Heart left ventricle (tissue), 16 donors: ENCODE measurements around the gene BCR. TPM values are rescaled to one million over a fixed set of nuclear protein-coding genes. Genes with fewer than 3 reads are reported as not detected.

Experiments used
- ATAC-seq, 4 donors: fragments of 200-7000 bp; cut with Tn5 transposase; one replicate each; pipeline ENCODE4 v1.9.1; 2020 to 2022; ENCODE audit warnings: moderate library complexity in 4 of 4, mild to moderate bottlenecking in 3 of 4, moderate number of reproducible peaks in 1 of 4
- DNase-seq, 5 donors: peaks; one replicate each; pipeline ENCODE4 v3.0.0-alpha.2; 2020
- H3K27ac ChIP-seq, 12 donors: fragments of 200-600 bp; sonication (generic) in 4 of 12; one replicate each; pipeline versions ENCODE4 v1.5.0 to v1.8.0; 2016 to 2022; ENCODE audit warnings: mild to moderate bottlenecking in 2 of 12
- H3K27me3 ChIP-seq, 9 donors: fragments of 200-600 bp; sonication (generic) in 2 of 9; one replicate each; pipeline versions ENCODE4 v1.5.1 to v1.8.0; 2016 to 2022; ENCODE audit warnings: mild to moderate bottlenecking in 3 of 9
- H3K36me3 ChIP-seq, 9 donors: fragments of 200-600 bp; sonication (generic) in 2 of 9; one replicate each; pipeline versions ENCODE4 v1.5.0 to v1.8.0; 2018 to 2022; ENCODE audit warnings: mild to moderate bottlenecking in 2 of 9
- H3K4me1 ChIP-seq, 12 donors: fragments of 200-600 bp; sonication (generic) in 4 of 12; one replicate each; pipeline versions ENCODE4 v1.5.0 to v1.8.0; 2016 to 2022; ENCODE audit warnings: mild to moderate bottlenecking in 3 of 12
- H3K4me3 ChIP-seq, 12 donors: fragments of 200-600 bp; sonication (generic) in 4 of 12; one replicate each; pipeline versions ENCODE4 v1.5.0 to v1.8.0; 2017 to 2022; ENCODE audit warnings: mild to moderate bottlenecking in 9 of 12, moderate library complexity in 4 of 12
- H3K9me3 ChIP-seq, 12 donors: fragments of 200-600 bp; sonication (generic) in 4 of 12; one replicate each; pipeline versions ENCODE4 v1.5.0 to v1.8.0; 2016 to 2022; ENCODE audit warnings: mild to moderate bottlenecking in 1 of 12
- CTCF ChIP-seq, 12 donors: fragments of 200-600 bp; sonication (generic) in 4 of 12; IDR thresholded peaks; one replicate each; pipeline versions ENCODE4 v1.5.0 to v1.8.0; 2018 to 2022; ENCODE audit warnings: antibody characterized with exemption in 12 of 12, mild to moderate bottlenecking in 5 of 12
- POLR2A ChIP-seq, 2 donors: fragments of 450-650 bp; IDR thresholded peaks; one replicate each; pipeline ENCODE4 v1.6.1; 2017; ENCODE audit warnings: antibody characterized with exemption in 2 of 2, mild to moderate bottlenecking in 2 of 2, moderate library complexity in 2 of 2
- WGBS, 4 donors: extraction: QIAGEN DNeasy Blood & Tissue Kit in 2 of 4; methylation state at CpG; one replicate each; pipeline versions ENCODE4 v1.1.5 to v1.1.7; 2013 to 2018; 5-methylcytosine and 5-hydroxymethylcytosine counted together
- intact Hi-C, 10 donors: fragments of 100-400 bp; cut with DNase I; formaldehyde crosslinking; loops; one replicate each; pipeline versions ENCODE4 v1.11.1 to v1.14.2; 2022
- polyA plus RNA-seq, 2 donors: library from polyadenylated mRNA; stranded (reverse); fragments of 200-250 nt; gene quantifications; one replicate each; pipeline ENCODE4 v1.2.3, GENCODE V29; 2013
- total RNA-seq, 9 donors: library from RNA; depleted of rRNA in 2 of 9; stranded (reverse); fragments of >200 nt in 2 of 9; fragmentation: NEBNext Ultra II Directional in 3 of 9; extraction: Animal tissue kit (Norgen Biotek cat#: 25700) in 3 of 9; gene quantifications; one replicate each; pipeline versions ENCODE4 v1.1.0 to v1.2.4, GENCODE V29; 2016 to 2023
- donor health status: ischemic (EF 13 %, LVEDD 7.1; RV severe dilation, severe dysfunction).
- donor health status: healthy with polysubstance abuse.
- donor health status: DM: no; HTN: yes; CAD: no.
- donor health status: DM: no; HTN: no; CAD: no.
- donor health status: ischemic (EF 25% LVEDD 6.9; RV normal size, moderate dysfunction).
- donor health status: ischemic (EF 25% LVEDD 5.7; RV mildly dilated, moderate dysfunction).
- donor health status: healthy.
- donor health status: DM: yes; HTN: yes; CAD: no.
- donor health status: ischemic (EF 35%, LVEDD 5.7; RV mildly dilated, moderate dysfunction).
- donor health status: nonischemic (EF 11% LVEDD 7.7; RV severe dilation, severe dysfunction).
- donor health status: DM: yes; HTN: yes; CAD: no.
- donor health status: PGD.
- donor health status: ischemic (EF 29% LVEDD 5.4; RV normal size, mild dysfunction).
- donor health status: nonischemic (EF 23%, LVEDD 6.1; RV moderate dilation, normal function).

BCR gene
- total and polyA plus RNA-seq, 11 donors = 12.6 to 51.1 (median 28.7) TPM

GRCh38 chr22:23272834-23273233 lies 92.5 kb downstream of the BCR start:
- no peaks in the 10 kb centered on the region for H3K27me3 ChIP-seq
- DNase-seq (no peak), ATAC-seq (no peak)
- H3K4me3 ChIP-seq = no peak overlapping the region
- H3K9me3 ChIP-seq = no peaks in the 10 kb centered on the region
- intact Hi-C loops = loop anchor here in 2 of 10 donors (5.0 to 10.0 kb wide), 2 partner anchors 36 to 48 kb away; no protein-coding TSS in a partner anchor
- peaks cover 0 to 83% (median 64%) of the 10 kb centered on the region in 9 donors for H3K36me3 ChIP-seq
- WGBS, 4 donors = 92 to 95% (median 93%) methylated on average over 11 of the region's 11 CpGs
- H3K4me1 ChIP-seq = no peaks in the 10 kb centered on the region
- TF ChIP-seq CTCF (IDR thresholded peaks at IDR 0.05) (no peak), POLR2A (IDR thresholded peaks at IDR 0.05) (no peak)
- no peak overlapping the region for H3K27ac ChIP-seq

GRCh38 chr22:23273445-23274145 lies 93.3 kb downstream of the BCR start:
- H3K36me3 ChIP-seq = peaks cover 0 to 83% (median 59%) of the 10 kb centered on the region in 9 donors
- H3K4me1 ChIP-seq = peaks cover 0 to 4% (median 3%) of the 10 kb centered on the region in 12 donors
- H3K27ac ChIP-seq = no peak overlapping the region
- DNase-seq (no peak), ATAC-seq (no peak)
- WGBS, 4 donors = 91 to 97% (median 95%) methylated on average over 9 to 10 of the region's 10 CpGs
- H3K27me3 ChIP-seq = no peaks in the 10 kb centered on the region
- H3K9me3 ChIP-seq = no peaks in the 10 kb centered on the region
- TF ChIP-seq CTCF (IDR thresholded peaks at IDR 0.05) = no peak
- TF ChIP-seq POLR2A (IDR thresholded peaks at IDR 0.05) = no peak
- H3K4me3 ChIP-seq = no peak overlapping the region
- intact Hi-C loops = loop anchor here in 2 of 10 donors (5.0 to 10.0 kb wide), 2 partner anchors 36 to 49 kb away; no protein-coding TSS in a partner anchor

- DNase-seq = no peak
- no peak for TF ChIP-seq CTCF (IDR thresholded peaks at IDR 0.05)
- TF ChIP-seq POLR2A (IDR thresholded peaks at IDR 0.05) = no peak
- intact Hi-C loops = loop anchor here in 2 of 10 donors (5.0 to 10.0 kb wide), 2 partner anchors 37 to 49 kb away; no protein-coding TSS in a partner anchor
- Histone ChIP-seq H3K4me1 (peaks cover 0 to 9% (median 8%) of the 10 kb centered on the region in 12 donors), H3K36me3 (peaks cover 0 to 78% (median 54%) of the 10 kb centered on the region in 9 donors), H3K27ac (no peak overlapping the region), H3K27me3 (no peaks in the 10 kb centered on the region), H3K9me3 (no peaks in the 10 kb centered on the region), H3K4me3 (no peak overlapping the region)
- WGBS, 4 donors = 93 to 96% (median 95%) methylated on average over 10 of the region's 10 CpGs
- no peak for ATAC-seq
These were observed 93.8 kb downstream of the BCR start for GRCh38 chr22:23274146-23274526.

GRCh38 chr22:23274891-23275694 lies 94.8 kb downstream of the BCR start:
- intact Hi-C loops = loop anchor here in 2 of 10 donors (5.0 to 10.0 kb wide), 2 partner anchors 38 to 50 kb away; no protein-coding TSS in a partner anchor
- no peaks in the 10 kb centered on the region for H3K27me3 ChIP-seq
- TF ChIP-seq POLR2A (IDR thresholded peaks at IDR 0.05) (no peak), CTCF (IDR thresholded peaks at IDR 0.05) (no peak)
- no peak overlapping the region for H3K4me3 ChIP-seq
- DNase-seq (no peak), ATAC-seq (no peak)
- H3K4me1 ChIP-seq = peaks cover 0 to 18% (median 14%) of the 10 kb centered on the region in 12 donors
- 94 to 97% (median 96%) methylated on average over 7 to 15 of the region's 15 CpGs for WGBS, 4 donors
- H3K36me3 ChIP-seq = peaks cover 0 to 70% (median 50%) of the 10 kb centered on the region in 9 donors
- no peak overlapping the region for H3K27ac ChIP-seq
- H3K9me3 ChIP-seq = no peaks in the 10 kb centered on the region
